D721Med (cell line): ENCODE results near the gene TRMT11.

Experiments used
- DNase-seq: peaks from one replicate; pipeline ENCODE4 v3.0.0; 2011; ENCODE audit warnings: low spot score; ENCODE audit not compliant: insufficient read length
- FAIRE-seq: peaks from 2 replicates; lab custom pipeline; 2011; peaks lifted over from hg19 to GRCh38; lab: Jason Lieb, UNC
- TF ChIP-seq, protein P1 (sequence below): IDR thresholded peaks from 2 replicates; pipeline ENCODE4 v1.5.1; 2012; ENCODE audit warnings: mild to moderate bottlenecking, control low read depth; ENCODE audit not compliant: insufficient read depth; ENCODE audit errors: missing control alignments

Gene TRMT11

DNA sequence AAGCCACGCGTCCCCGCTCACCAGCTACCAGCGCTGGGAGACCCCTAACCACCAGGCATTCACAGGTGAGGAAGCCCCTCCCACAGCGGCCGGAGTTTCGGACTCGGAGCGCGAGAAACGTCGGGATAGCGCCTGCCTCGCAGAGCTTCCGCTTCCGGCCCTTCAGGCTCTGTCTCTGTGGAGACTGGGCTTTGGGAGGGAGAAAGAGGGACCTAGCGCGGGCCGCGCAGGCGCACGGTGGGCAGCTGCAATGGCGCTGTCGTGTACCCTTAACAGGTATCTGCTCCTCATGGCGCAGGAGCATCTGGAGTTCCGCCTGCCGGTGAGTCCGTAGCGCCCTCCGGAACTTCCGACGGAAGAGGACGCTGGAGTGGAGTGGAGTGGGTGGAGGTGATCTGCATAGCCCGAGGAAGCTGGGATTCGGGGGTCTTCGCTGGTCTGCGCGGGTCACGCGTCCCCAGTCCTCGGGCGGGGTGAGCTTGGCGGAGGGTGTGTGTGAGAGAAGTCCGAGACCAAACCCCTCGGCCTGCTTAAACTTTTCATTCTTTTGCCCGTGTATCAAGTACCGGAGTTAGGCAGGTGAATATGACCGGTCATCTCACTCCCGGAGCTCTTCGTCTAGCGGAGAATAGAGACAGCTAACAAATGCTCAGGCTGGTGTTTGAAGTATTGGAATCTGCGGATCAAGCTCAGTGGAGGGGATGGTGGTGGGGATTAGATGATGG is at the start of gene TRMT11:
Gene TRMT11, plus strand, starts transcription at position 240 of the 725 bp plus-strand sequence. Its CDS starts 11 bp downstream, at position 251.
- peak; percentile 80 for DNase-seq
- FAIRE-seq, result no peak
- TF ChIP-seq, protein P1, sequence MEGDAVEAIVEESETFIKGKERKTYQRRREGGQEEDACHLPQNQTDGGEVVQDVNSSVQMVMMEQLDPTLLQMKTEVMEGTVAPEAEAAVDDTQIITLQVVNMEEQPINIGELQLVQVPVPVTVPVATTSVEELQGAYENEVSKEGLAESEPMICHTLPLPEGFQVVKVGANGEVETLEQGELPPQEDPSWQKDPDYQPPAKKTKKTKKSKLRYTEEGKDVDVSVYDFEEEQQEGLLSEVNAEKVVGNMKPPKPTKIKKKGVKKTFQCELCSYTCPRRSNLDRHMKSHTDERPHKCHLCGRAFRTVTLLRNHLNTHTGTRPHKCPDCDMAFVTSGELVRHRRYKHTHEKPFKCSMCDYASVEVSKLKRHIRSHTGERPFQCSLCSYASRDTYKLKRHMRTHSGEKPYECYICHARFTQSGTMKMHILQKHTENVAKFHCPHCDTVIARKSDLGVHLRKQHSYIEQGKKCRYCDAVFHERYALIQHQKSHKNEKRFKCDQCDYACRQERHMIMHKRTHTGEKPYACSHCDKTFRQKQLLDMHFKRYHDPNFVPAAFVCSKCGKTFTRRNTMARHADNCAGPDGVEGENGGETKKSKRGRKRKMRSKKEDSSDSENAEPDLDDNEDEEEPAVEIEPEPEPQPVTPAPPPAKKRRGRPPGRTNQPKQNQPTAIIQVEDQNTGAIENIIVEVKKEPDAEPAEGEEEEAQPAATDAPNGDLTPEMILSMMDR, result no peak

DNA sequence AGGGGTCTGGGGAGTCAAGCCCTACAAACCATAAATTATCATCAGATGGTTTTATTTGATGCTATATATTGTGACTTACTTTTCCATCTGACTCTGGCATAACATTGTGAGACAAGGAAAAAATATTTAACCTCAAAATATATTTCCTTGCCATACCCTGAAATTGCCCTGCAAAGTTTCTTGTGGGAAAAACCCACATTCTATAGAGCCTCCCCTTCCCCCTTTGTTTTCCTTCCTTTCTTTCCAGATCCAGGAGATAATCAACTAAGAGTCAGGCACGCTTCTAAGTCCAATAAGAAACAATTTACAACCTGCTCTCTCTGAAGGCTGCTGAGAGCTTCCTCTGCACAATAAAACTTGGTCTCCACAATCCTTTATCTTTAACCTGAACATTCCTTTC is 47.3 kb upstream of the TRMT11 start:
- TF ChIP-seq, protein P1, result no peak
- FAIRE-seq (no peak), DNase-seq (no peak)

DNA sequence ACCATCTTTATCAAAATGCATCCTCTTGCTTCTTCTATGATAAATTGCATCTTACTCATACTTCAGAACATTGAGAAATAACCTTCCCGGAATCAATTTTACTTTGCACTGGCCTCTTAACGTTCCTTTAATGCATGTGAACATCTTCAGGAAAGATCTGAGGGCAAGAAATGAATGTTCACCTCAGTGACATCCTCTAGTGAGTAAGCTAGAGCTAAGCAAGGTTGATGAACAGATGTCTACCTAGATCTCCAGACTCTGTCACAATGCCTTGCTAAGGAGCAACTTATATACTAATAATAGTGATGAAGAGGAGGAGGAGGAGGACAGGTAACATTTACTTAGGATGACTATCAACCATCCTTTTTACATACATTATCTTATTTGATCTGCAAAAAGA is 46.5 kb upstream of the TRMT11 start:
- TF ChIP-seq, protein P1, result no peak
- FAIRE-seq, result no peak
- no peak for DNase-seq

DNA sequence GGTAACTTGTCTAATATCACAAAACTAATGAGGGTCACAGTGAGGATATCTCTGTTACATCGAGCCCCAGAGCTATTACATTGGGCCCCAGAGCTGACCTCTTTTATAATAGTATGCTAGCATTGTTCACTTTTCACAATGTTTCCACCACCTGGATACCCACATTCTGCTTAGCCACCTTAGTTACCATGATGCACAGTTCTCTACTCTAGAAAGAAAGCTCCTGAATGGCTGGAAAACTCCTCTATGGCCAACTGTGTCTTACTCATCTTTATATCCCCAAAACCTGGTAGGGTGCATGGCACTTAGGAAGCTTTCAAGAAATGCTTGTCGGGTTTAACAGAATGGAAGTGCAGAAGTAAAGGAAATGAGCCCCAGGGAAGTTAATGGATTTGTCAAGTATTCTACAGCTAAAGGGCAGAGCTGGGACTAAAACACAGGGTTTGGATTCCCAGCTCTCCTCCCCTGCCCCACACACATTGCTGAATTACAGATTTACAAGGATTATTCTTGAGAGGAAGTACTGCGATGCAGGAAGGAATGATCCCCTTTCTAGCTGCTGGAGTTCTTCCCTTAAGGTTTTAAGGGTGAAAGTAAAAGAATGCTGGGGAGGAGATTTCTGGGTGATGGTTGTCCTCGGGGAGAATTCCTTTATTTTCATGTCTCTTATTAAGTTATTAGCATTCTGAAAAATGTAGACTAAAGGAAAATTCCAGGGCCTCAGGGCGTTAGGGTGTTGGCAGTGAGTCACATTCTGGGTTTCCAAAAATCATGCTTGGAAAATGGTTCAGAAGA is 45.9 kb upstream of the TRMT11 start:
- DNase-seq, result no peak
- no peak for FAIRE-seq
- TF ChIP-seq, protein P1, result no peak

DNA sequence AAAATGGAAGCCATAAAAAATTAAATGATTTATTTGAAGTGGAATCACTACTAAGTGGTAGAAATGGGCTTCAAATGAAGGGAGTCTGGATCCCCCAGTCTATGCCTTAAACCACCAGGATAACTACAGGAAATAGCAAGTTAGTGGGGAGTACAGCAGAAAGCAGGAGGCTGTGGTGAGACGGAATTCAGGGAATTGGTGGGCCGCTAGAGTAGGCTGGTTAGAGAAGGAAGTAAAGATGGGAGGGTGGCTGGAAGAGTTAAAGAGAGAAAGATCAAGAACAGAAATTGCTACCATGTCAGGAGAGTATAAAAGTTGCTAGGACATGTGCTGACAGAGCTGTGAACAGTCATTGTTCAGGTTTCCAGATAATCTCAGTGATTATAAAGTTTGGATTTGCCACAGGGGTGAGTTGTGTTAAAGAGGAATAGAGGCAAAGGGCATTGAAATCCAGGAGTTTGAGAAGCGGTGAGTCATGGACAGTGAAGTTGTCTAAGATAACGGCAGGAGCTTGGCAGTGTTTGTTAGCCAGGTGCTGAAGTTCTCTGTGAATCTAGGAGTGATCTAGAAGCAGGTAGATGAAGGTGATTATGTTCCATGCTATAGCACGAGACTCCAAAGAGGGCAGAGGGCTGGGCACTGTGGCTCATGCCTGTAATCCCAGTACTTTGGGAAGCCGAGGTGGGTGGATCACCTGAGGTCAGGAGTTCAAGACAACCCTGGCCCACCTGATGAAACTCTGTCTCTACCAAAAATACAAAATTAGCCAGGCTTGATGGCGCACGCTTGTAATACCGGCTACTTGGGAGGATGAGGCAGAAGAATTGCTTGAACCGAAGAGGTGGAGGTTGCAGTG is 43.4 kb upstream of the TRMT11 start:
- FAIRE-seq, result no peak
- TF ChIP-seq, protein P1, result no peak
- no peak for DNase-seq

DNA sequence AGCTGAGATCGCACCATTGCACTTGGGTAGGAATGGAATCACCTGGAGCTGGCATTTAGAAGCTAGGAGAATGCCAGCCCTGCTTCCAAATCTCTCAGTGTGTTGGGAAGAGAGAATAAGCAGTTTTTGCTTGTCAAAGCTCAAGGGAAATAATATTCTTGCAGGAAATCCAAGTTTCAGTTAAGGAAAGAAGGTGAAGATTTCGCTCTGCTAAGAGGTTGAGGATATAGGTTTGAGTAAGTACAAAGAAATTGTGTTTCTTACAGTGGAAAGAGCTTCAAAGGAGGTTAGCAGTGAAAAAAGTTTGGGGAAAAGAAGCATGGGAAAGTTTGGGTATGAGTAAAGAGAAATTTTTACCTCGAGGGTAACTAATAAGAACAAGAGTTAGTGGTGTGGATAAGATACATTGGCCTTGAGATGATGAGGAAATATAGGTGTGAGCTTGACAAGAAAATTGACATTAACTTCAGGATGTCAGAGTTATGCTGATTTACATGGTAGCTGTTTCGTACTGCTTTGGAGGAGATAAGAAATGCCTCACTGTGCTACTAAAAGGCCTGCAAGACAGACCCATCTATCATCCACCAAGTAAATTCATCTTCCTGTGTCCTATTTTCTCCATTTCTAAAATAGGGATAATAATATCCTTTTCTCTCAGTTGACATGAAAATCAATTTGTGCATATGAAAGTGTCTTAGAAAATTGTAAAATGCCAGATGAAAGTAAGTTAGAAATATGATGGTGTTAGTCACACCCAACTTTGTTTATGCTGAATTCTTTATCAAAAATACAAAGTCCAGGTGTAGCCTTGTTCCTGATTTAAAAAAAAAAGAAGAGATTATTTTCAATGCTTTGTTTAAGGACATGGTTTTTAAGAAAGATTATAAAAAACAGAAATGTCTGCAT is 42.6 kb upstream of the TRMT11 start:
- TF ChIP-seq, protein P1, result no peak
- DNase-seq (no peak), FAIRE-seq (no peak)
